CD4-positive, alpha-beta T cell treated with Interleukin-2 at 100 ng/mL for 4 hours (primary cell): ENCODE measurements around the gene RASGRP4.
"Not testable (repeated sequence)": the region's sequence is repeated elsewhere in the genome, so short reads cannot be mapped to it uniquely, and the experiment has no call there.

Experiments used
- DNase-seq: peaks from one replicate; pipeline ENCODE4 v3.0.0-alpha.2; 2020; ENCODE audit warnings: low spot score

The RASGRP4 gene

GRCh38 chr19:38413416-38413815, 12.6 kb downstream of the RASGRP4 start:
- no peak for DNase-seq

- no peak for DNase-seq
These were observed 13.1 kb downstream of the RASGRP4 start for GRCh38 chr19:38412961-38413360.

- no peak for DNase-seq
These were observed 13.5 kb downstream of the RASGRP4 start for GRCh38 chr19:38412491-38412890.

GRCh38 chr19:38411898-38412297, 14.1 kb downstream of the RASGRP4 start:
- not testable (repeated sequence) for DNase-seq

DNA sequence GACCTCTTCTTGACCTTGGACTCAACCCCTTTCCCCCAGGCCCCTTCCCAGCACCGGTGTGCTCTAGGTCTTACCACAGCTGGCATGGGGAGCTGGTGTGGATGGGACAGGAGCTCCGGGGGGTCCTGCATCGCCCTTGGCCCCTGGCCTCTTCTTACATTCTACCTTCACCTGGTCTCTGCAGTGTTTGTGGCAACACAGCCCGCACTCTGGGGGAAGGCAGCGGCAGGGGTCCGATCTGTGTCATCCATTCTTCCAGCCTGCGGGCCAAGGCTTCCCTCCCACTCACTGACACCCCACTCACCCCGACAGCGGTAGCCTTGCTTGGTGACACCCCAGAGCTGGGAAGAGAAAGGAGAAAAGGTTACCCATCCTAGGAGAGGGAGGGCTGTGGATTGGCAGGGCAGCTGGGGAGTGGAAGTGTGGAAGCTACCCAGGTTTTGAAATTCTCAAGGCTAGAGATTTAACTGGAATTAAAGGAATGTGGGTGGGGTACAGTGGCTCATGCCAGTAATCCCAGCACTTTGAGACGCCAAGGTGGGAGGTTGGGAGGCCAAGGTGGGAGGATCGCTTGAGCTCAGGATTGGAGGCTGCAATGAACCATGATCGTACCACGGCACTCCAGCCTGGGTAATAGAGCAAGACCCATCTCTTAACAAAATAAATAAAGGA, 14.8 kb downstream of the RASGRP4 start:
- no peak for DNase-seq

DNA sequence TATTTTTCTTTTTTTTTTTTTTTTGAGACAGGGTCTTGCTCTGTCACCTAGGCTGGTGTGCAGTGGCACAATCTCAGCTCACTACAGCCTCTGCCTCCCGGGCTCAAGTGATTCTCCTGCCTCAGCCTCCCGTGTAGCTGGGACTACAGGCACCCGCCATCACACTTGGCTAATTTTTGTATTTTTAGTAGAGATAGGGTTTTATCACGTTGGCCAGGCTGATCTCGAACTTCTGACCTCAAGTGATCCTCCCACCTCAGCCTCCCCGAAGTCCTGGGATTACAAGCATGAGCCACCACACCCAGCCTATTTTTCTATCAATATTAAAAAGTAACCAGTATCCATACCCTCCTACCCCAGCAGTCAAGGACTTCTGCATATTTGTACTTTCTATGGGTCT, 15.6 kb downstream of the RASGRP4 start:
- DNase-seq, result not testable (repeated sequence)

- DNase-seq, result no peak
These were observed 16.3 kb downstream of the RASGRP4 start for GRCh38 chr19:38409631-38410133.

GRCh38 chr19:38405276-38405675, 20.7 kb downstream of the RASGRP4 start:
- no peak for DNase-seq

DNA sequence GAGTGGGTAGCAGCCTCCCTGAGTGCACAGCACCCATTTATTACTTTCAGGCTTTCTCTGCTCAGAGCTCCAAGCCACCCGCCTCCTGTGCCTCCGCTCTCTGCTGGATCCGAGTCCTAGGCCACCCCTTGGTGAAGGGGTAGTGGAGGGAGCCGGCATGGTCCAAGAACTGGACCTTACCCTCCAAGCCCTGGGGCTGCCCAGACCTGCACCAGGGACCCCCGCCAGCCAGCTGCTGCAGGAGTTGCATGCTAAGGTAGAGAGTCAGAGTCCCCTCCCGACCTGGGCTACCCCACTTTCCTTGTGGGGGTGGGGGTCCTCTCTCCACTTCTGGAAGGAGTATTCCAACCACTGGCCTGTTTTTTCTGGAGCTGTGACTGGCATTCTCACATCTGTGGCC, 21.2 kb downstream of the RASGRP4 start:
- DNase-seq, result no peak

- peak; percentile 98 for DNase-seq
These were observed 22.9 kb downstream of the RASGRP4 start, which contains the start of gene FAM98C for GRCh38 chr19:38402967-38403674. Gene FAM98C, plus strand, starts transcription at chr19:38403093. Its CDS starts 61 bp downstream, at chr19:38403154.

- no peak for DNase-seq
These were observed 23.4 kb downstream of the RASGRP4 start for GRCh38 chr19:38402623-38402966.

DNA sequence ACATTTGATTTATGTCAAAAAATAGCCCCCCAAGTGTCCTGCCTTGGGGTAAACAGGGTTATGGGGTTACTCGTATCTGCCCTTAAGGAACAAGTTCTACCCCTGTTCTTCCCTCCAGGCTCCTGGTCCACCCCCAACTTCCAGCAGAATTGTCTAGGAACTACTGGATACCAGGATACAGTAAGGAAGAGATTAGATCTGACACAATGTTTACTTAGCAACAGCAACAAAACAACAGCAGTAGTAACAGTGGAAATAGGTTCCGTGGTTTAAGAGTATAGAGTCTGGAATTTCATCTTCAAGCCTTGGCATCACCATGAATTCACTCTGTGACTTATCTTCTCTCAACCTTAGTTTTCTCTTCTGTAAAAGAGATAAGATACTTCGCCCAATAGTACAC, 24.9 kb downstream of the RASGRP4 start:
- no peak for DNase-seq

DNA sequence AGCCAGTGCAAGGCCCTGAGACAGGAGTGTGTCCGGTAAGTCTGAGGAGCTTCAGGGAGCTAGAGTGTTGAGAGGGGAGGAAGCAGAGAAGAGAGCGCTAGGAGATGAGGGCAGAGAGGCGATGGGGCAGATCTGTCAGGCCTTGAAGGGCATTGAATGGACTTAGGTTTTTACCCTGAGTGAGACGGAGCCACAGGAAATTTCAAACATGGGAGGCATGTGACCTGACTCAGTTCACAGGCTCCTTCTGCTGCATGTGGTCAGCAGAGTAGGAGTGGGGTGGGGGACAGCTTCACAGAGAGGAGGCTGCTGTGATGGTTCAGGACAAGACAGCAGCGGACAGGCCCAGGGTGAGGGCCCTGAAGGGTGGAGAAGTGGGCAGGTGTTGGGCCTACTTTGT, 25.7 kb downstream of the RASGRP4 start:
- no peak for DNase-seq

DNA sequence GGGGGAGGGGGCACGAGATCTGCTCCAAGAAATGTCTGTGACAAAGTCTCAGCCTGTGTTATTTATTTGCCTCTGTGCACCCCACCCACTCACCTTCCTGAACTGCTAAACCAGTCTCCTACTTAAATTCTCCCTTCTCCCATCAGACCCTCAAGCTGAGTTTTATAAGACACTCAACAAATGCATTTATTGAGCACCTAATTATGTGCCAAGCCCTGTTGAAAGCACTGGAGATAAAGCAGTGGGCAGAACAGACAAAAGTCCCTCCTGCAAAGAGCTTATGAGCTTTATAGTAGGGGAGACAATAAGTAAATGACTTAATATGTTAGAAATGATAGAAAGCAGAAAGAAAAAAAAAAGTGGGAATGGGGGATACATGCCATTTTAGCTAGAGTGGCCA, 26.5 kb downstream of the RASGRP4 start:
- DNase-seq, result no peak

DNA sequence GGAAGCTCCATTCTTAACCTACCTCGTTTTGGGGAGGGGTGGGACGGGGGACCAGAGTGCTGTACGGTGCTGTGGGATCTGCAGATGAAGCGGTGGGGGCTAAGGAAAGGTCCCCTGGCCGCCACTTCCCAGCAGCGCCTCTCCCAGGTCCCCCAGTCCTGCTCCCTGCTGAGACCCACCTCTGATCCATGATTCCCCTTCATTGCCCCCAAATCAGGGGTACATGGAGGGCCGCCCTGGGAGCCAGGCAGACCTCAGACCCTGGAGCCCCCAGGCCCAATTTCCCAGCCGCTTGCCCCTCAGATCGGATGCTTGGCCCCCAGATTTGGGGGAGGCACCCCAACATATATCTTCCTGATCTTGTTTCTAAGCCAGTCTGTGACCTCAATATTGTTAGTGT, 26.9 kb downstream of the RASGRP4 start:
- no peak for DNase-seq

GRCh38 chr19:38395381-38396114, 30.5 kb downstream of the RASGRP4 start:
- peak; percentile 36 for DNase-seq

DNA sequence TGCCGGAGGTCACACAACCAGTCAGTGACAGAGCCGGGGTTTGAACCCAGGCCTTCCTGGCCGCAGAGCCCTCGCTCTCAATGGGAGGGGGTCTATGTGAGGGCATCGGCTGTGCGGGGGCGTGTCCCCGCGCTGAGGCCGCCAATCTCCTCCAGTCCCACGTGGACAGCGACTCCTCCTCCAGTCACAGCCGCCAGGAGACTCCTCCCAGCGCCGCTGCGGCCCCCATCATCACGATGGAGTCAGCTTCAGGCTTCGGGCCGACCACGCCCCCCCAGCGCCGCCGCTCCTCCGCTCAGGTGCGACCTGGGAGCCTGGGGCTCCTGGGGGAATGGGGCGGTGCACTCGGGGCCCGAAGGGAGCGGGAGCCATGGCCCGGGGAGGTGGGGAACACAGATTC, 31.5 kb downstream of the RASGRP4 start:
- peak; percentile 68 for DNase-seq

DNA sequence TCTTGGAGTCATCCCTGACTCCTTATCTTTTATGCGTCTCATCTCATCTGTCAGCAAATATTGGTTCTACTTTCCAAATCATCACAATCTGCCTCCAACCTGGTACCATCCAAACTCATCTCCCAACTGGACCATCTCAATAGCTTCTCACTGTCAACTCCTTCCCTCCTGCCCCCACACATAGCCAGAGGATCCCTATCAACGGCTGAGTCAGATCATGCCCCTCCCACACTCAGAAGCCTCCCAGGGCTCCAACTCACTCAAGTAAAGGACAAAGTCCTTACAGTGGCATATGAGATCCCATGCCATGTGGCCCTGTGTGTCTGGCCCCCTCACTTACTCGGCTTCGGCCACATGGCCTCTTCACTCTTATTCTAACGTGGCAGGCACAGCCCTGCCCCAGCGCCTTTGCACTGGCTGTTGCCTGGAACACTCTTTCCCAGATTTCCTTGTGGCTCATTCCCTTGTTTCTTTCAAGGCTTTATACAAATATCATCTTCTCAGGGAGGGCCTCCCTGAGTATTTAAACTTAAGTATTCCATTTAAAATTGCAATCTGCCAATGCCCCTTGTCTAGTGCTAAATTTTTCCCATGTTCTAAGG, 33.2 kb downstream of the RASGRP4 start:
- no peak for DNase-seq

DNA sequence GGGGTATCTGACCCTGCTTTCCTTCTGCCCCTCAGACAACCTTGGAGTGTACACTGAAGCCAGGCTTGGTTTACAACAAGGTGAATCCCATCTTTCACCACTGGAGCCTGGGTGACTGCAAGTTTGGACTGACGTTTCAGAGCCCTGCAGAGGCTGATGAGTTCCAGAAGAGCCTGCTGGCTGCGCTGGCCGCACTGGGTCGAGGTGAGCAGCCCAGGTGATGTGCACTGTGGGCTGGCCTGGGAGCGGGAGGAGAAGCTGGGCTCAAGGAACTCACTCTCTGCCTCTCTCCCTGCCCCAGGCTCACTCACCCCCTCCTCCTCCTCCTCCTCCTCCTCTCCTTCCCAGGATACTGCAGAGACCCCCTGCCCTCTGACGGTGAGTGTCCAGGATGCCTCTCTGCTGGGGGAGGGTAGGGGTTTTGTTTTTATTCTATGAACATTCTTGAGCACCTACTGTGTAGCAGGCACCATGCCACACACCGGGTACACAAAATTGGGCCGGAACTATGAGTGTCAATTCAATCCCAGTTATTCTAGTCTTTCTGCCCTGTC, 34.0 kb downstream of the RASGRP4 start:
- DNase-seq, result no peak

DNA sequence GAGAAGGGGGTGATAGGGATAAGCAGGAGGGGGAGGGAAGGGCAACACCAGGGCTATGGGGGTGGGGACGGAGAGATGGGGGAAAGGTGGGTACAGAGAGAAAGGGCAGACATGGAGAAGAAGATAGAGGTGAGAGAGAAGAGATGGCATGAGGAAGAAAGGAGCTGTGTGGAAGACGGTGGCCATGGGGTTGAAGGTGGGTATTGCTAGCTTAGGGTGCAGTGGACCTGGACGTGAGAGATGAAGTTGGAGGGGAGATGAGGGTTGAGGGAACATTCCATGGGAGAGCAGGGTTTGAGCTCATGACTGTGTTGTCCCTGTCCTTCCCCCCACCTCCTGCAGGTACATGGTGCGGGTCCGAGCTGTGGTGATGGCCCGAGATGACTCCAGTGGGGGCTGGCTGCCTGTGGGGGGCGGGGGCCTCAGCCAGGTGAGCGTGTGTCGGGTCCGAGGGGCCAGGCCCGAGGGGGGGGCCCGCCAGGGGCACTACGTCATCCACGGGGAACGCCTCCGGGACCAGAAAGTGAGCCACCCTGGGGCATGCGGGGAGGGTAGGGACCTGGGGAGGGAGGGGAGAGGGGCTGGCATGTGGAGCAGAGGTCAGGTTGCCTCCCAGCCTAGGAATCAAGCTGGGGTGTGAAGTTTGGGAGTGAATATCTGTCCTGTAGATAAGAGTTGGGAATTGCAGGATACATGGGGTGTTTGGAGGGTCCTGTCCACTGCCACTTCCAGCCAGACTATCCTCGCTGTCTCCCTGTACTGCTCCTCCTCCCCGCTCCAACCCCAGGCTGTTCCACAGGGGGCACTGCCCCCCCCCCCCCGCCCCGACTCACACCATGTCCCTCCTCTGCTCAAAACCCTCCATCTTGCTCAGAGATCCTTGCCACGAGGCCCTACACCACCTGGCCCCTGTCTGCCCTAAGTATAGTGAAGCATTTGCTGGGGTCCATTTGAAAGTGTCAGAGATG, 35.8 kb downstream of the RASGRP4 start:
- DNase-seq, result no peak
